ENCODE results near the gene ABCG8.

DNA sequence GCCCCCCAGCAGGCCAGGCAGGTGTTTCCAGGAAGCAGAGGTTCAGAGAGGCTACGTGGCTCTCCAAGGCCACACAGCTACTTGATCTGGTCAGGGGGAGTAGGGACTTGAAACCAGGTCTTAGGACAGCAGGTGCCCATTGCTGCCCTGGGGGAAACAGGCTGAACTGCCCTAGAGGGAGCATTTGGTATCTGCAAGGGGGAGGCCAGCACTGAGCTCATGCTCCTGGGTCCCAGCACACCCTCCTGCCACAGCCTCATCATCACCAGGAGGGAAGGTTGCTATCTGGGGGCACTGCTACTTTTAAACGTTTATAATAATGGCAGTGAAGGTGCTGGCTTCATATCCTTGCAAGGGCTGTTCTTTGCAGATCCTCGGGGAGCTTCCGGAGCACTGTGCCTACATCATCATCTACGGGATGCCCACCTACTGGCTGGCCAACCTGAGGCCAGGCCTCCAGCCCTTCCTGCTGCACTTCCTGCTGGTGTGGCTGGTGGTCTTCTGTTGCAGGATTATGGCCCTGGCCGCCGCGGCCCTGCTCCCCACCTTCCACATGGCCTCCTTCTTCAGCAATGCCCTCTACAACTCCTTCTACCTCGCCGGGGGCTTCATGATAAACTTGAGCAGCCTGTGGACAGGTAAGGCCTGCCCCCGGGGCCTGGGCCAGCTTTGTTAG, 36.1 kb downstream of the ABCG8 start:
- TF ChIP-seq GATA3 (IDR thresholded peaks at IDR 0.05; ENCODE audit: low read depth, low read length) (no peak), GATA2 (IDR thresholded peaks at IDR 0.05; ENCODE audit: low read depth, low read length) (no peak)

All from SH-SY5Y (cell line).